ENCODE results near the gene SELENOF.
"Not testable (repeated sequence)": the region's sequence is repeated elsewhere in the genome, so short reads cannot be mapped to it uniquely, and the experiment has no call there.

The SELENOF gene

GRCh38 chr1:86856196-86856595 is 57.7 kb downstream of the SELENOF start:
- DNase-seq = no peak

GRCh38 chr1:86854352-86854751 is 59.6 kb downstream of the SELENOF start:
- DNase-seq = no peak

- DNase-seq = no peak
These were observed 61.0 kb downstream of the SELENOF start for GRCh38 chr1:86852782-86853408.

- no peak for DNase-seq
These were observed 61.6 kb downstream of the SELENOF start for GRCh38 chr1:86852289-86852688.

- DNase-seq = no peak
These were observed 64.2 kb downstream of the SELENOF start for GRCh38 chr1:86849756-86850155.

- no peak for DNase-seq
These were observed 65.3 kb downstream of the SELENOF start for GRCh38 chr1:86848654-86849053.

- no peak for DNase-seq
These were observed 67.7 kb downstream of the SELENOF start for GRCh38 chr1:86846164-86846647.

- DNase-seq = no peak
These were observed 68.4 kb downstream of the SELENOF start for GRCh38 chr1:86845514-86845913.

- no peak for DNase-seq
These were observed 72.8 kb downstream of the SELENOF start for GRCh38 chr1:86841116-86841515.

- DNase-seq = peak in 11 of 14 donors; percentile 3 to 44 (median 18)
These were observed 80.3 kb downstream of the SELENOF start for GRCh38 chr1:86833461-86834215.

- DNase-seq = no peak
These were observed 81.5 kb downstream of the SELENOF start for GRCh38 chr1:86832433-86832832.

- no peak for DNase-seq
These were observed 84.6 kb downstream of the SELENOF start for GRCh38 chr1:86829321-86829720.

- DNase-seq = no peak
These were observed 85.9 kb downstream of the SELENOF start for GRCh38 chr1:86828024-86828423.

GRCh38 chr1:86826856-86827255 is 87.1 kb downstream of the SELENOF start:
- no peak for DNase-seq

- no peak for DNase-seq
These were observed 88.6 kb downstream of the SELENOF start for GRCh38 chr1:86825319-86825718.

- no peak for DNase-seq
These were observed 90.0 kb downstream of the SELENOF start for GRCh38 chr1:86823821-86824500.

GRCh38 chr1:86823386-86823785 is 90.5 kb downstream of the SELENOF start:
- no peak for DNase-seq

- DNase-seq = no peak
These were observed 91.5 kb downstream of the SELENOF start for GRCh38 chr1:86822459-86822858.

GRCh38 chr1:86821956-86822355 is 92.0 kb downstream of the SELENOF start:
- no peak for DNase-seq

GRCh38 chr1:86819970-86820369 is 94.0 kb downstream of the SELENOF start:
- not testable (repeated sequence) for DNase-seq

- not testable (repeated sequence) for DNase-seq
These were observed 96.6 kb downstream of the SELENOF start for GRCh38 chr1:86817246-86817826.

GRCh38 chr1:86814118-86814517 is 99.8 kb downstream of the SELENOF start:
- not testable (repeated sequence) for DNase-seq
